Endometrium (tissue), 2 donors: ENCODE measurements around the gene DDX50.
"Not testable (repeated sequence)": the region's sequence is repeated elsewhere in the genome, so short reads cannot be mapped to it uniquely, and the experiment has no call there.

Experiments
- FAIRE-seq: peaks from 2 replicates; lab custom pipeline; 2012; peaks lifted over from hg19 to GRCh38; lab: Jason Lieb, UNC
- donor health status: control.
- donor health status: control.

The DDX50 gene

GRCh38 chr10:68900427-68901104 is 549 bp upstream of the DDX50 start:
- no peak for FAIRE-seq

- no peak for FAIRE-seq
Measured at GRCh38 chr10:68902382-68902781, 1.3 kb downstream of the DDX50 start.

- no peak for FAIRE-seq
Measured at GRCh38 chr10:68924593-68924992, 23.5 kb downstream of the DDX50 start.

GRCh38 chr10:68925489-68925888 is 24.4 kb downstream of the DDX50 start:
- no peak for FAIRE-seq

- not testable (repeated sequence) for FAIRE-seq
Measured at GRCh38 chr10:68929157-68929556, 28.0 kb downstream of the DDX50 start.

- not testable (repeated sequence) for FAIRE-seq
Measured at GRCh38 chr10:68929888-68930287, 28.8 kb downstream of the DDX50 start.

- not testable (repeated sequence) for FAIRE-seq
Measured at GRCh38 chr10:68932860-68933259, 31.7 kb downstream of the DDX50 start.

GRCh38 chr10:68934994-68935393 is 33.9 kb downstream of the DDX50 start:
- FAIRE-seq: no peak

- FAIRE-seq: no peak
Measured at GRCh38 chr10:68938117-68938516, 37.0 kb downstream of the DDX50 start.

- FAIRE-seq: no peak
Measured at GRCh38 chr10:68938884-68939283, 37.8 kb downstream of the DDX50 start.

GRCh38 chr10:68940917-68941316 is 39.8 kb downstream of the DDX50 start:
- not testable (repeated sequence) for FAIRE-seq

GRCh38 chr10:68950598-68950997 is 49.5 kb downstream of the DDX50 start:
- no peak for FAIRE-seq

- FAIRE-seq: no peak
Measured at GRCh38 chr10:68954904-68955303, 53.8 kb downstream of the DDX50 start.

GRCh38 chr10:68955355-68955831 is 54.3 kb downstream of the DDX50 start:
- no peak for FAIRE-seq

GRCh38 chr10:68955832-68956532 is 54.9 kb downstream of the DDX50 start, which contains the start of gene DDX21:
Gene DDX21 (plus strand): TSS chr10:68956170. CDS start chr10:68956226, 56 bp downstream.
- no peak for FAIRE-seq

- no peak for FAIRE-seq
Measured at GRCh38 chr10:68957284-68957615, 56.1 kb downstream of the DDX50 start.

- FAIRE-seq: no peak
Measured at GRCh38 chr10:68957654-68958053, 56.5 kb downstream of the DDX50 start.

- no peak for FAIRE-seq
Measured at GRCh38 chr10:68959695-68960527, 58.8 kb downstream of the DDX50 start.

GRCh38 chr10:68963151-68963550 is 62.0 kb downstream of the DDX50 start:
- no peak for FAIRE-seq

GRCh38 chr10:68973975-68974374 is 72.9 kb downstream of the DDX50 start:
- FAIRE-seq: no peak

GRCh38 chr10:68975936-68976473 is 74.9 kb downstream of the DDX50 start:
- FAIRE-seq: not testable (repeated sequence)

GRCh38 chr10:68979738-68980137 is 78.6 kb downstream of the DDX50 start:
- FAIRE-seq: not testable (repeated sequence)
